DOHH2 (cell line): ENCODE data around the gene PPP1R14B.

Experiments
- H3F3A ChIP-seq: fragments of 200-600 bp; sonication (generic), shearing (Covaris generic); 2 replicates; pipeline ENCODE4 v1.6.0; 2016; ENCODE audit warnings: antibody characterized with exemption, mild to moderate bottlenecking; ENCODE audit not compliant: control insufficient read depth, insufficient read depth
- H3K27ac ChIP-seq: fragments of 200-600 bp; sonication (generic); 2 replicates; pipeline ENCODE4 v1.5.1; 2014; ENCODE audit warnings: low read depth, mild to moderate bottlenecking, low read length, moderate library complexity
- H3K27me3 ChIP-seq: fragments of 200-600 bp; sonication (generic); 2 replicates; pipeline ENCODE4 v1.6.1; 2014; ENCODE audit warnings: mild to moderate bottlenecking, low read length, mixed read lengths; ENCODE audit not compliant: control insufficient read depth
- H3K36me3 ChIP-seq: fragments of 200-600 bp; sonication (generic); 2 replicates; pipeline ENCODE4 v1.6.1; 2014; ENCODE audit warnings: mild to moderate bottlenecking, low read length, moderate library complexity, mixed read lengths; ENCODE audit not compliant: control insufficient read depth
- H3K4me1 ChIP-seq: fragments of 200-600 bp; sonication (generic); 2 replicates; pipeline ENCODE4 v1.6.1; 2014; ENCODE audit warnings: mild to moderate bottlenecking, low read length, mixed read lengths; ENCODE audit not compliant: control insufficient read depth
- H3K4me2 ChIP-seq: fragments of 200-600 bp; sonication (generic); 2 replicates; pipeline ENCODE4 v1.6.0; 2014; ENCODE audit warnings: mild to moderate bottlenecking, low read length, moderate library complexity
- H3K4me3 ChIP-seq: fragments of 200-600 bp; sonication (generic); 2 replicates; pipeline ENCODE4 v1.5.1; 2014; ENCODE audit warnings: mild to moderate bottlenecking, low read length, mixed read lengths
- H3K79me2 ChIP-seq: fragments of 200-600 bp; sonication (generic); 2 replicates; pipeline ENCODE4 v1.6.1; 2014; ENCODE audit warnings: mild to moderate bottlenecking, low read length, mixed read lengths; ENCODE audit not compliant: control insufficient read depth
- H3K9me2 ChIP-seq: fragments of 200-600 bp; sonication (generic); replicated peaks from 2 replicates; pipeline ENCODE4 v1.6.1; 2014; ENCODE audit warnings: mild to moderate bottlenecking, low read length, mixed read lengths; ENCODE audit not compliant: control insufficient read depth
- H3K9me3 ChIP-seq: fragments of 200-600 bp; sonication (generic); 2 replicates; pipeline ENCODE4 v1.6.1; 2014; ENCODE audit warnings: antibody characterized with exemption, low read length, mixed read lengths; ENCODE audit not compliant: control insufficient read depth, insufficient read depth
- H4K20me1 ChIP-seq: fragments of 200-600 bp; sonication (generic); 2 replicates; pipeline ENCODE4 v1.6.0; 2014; ENCODE audit warnings: low read depth, mild to moderate bottlenecking, antibody characterized with exemption, low read length, moderate library complexity; ENCODE audit not compliant: control insufficient read depth, insufficient read depth
- EZH2phosphoT487 ChIP-seq: fragments of 200-600 bp; sonication (generic); IDR thresholded peaks from 2 replicates; pipeline ENCODE4 v1.6.1; 2017; ENCODE audit warnings: borderline replicate concordance, mild to moderate bottlenecking, antibody characterized with exemption, low read length, moderate library complexity, mixed read lengths
- TF ChIP-seq, protein P1 (sequence below): fragments of 200-600 bp; sonication (generic); IDR thresholded peaks from one replicate; pipeline ENCODE4 v1.5.1; 2014; ENCODE audit warnings: antibody characterized with exemption, mild to moderate bottlenecking, low read depth, low read length; ENCODE audit not compliant: poor library complexity, severe bottlenecking

Gene PPP1R14B

DNA sequence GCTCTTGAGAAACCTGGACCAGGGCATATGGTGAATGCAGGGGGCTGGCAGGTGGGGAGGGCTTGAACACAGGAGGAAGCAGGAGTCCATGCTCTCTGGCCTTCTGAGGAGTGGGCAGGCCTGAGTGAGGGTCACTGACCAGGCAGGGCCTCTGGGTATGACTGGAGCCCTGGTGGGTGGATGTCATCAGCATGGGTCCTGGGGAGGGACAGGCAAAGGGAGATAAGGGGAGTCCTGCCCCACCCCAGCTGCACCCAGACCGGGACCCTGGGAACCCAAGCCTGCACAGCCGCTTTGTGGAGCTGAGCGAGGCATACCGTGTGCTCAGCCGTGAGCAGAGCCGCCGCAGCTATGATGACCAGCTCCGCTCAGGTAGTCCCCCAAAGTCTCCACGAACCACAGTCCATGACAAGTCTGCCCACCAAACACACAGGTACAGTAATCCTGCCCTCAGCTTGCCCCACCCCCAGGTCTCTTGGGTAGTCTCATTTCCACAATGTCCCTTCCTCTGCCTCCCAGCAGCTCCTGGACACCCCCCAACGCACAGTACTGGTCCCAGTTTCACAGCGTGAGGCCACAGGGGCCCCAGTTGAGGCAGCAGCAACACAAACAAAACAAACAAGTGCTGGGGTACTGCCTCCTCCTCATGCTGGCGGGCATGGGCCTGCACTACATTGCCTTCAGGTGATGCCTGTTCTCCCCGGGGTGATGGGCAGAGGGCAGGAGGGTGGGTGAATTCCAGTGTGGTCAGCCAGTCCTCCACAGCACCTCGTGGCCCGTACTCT lies 14.4 kb downstream of the PPP1R14B start:
- Histone ChIP-seq H3K27ac (no peak overlapping the region), H3K4me1 (peaks cover 76% of the 10 kb centered on the region), H3K36me3 (peaks cover 23% of the 10 kb centered on the region), H3K4me3 (0 out of 2 replicates have a peak overlapping the region, but pooled peaks have one; percentile 89), H3K9me2 (no peaks in the 10 kb centered on the region), H4K20me1 (no peaks in the 10 kb centered on the region; the same call in 1 of the 2 replicates), H3K4me2 (peak overlapping the region; percentile 97; the same call in 1 of the 2 replicates), H3K27me3 (no peaks in the 10 kb centered on the region), H3K79me2 (peaks cover 39% of the 10 kb centered on the region), H3K9me3 (no peaks in the 10 kb centered on the region), H3F3A (peaks cover 24% of the 10 kb centered on the region)
- TF ChIP-seq, protein P1, sequence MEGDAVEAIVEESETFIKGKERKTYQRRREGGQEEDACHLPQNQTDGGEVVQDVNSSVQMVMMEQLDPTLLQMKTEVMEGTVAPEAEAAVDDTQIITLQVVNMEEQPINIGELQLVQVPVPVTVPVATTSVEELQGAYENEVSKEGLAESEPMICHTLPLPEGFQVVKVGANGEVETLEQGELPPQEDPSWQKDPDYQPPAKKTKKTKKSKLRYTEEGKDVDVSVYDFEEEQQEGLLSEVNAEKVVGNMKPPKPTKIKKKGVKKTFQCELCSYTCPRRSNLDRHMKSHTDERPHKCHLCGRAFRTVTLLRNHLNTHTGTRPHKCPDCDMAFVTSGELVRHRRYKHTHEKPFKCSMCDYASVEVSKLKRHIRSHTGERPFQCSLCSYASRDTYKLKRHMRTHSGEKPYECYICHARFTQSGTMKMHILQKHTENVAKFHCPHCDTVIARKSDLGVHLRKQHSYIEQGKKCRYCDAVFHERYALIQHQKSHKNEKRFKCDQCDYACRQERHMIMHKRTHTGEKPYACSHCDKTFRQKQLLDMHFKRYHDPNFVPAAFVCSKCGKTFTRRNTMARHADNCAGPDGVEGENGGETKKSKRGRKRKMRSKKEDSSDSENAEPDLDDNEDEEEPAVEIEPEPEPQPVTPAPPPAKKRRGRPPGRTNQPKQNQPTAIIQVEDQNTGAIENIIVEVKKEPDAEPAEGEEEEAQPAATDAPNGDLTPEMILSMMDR: no peak
- no peak for TF ChIP-seq EZH2phosphoT487

DNA sequence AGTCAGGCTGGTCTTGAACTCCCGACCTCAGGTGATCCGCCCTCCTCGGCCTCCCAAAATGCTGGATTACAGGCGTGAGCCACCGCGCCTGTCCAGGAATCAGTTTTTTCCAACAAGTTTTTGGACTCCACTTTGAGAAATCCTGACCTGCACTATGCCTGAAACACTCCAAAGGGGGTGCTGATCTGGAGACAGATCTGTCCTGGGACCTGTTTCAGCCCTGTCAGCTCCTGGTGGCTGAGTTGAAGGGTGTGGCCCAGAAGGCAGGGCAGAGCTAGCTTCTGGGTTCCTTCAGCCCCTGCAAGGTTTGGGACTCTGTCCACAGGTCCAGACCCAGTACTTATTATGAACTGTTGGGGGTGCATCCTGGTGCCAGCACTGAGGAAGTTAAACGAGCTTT lies 15.2 kb downstream of the PPP1R14B start:
- Histone ChIP-seq H3K36me3 (peaks cover 20% of the 10 kb centered on the region), H3K9me3 (no peaks in the 10 kb centered on the region), H3K79me2 (peaks cover 48% of the 10 kb centered on the region), H3K4me2 (peak overlapping the region; percentile 97), H3K27ac (no peak overlapping the region), H3K4me3 (peak overlapping the region; percentile 89), H3K4me1 (peaks cover 78% of the 10 kb centered on the region), H4K20me1 (no peaks in the 10 kb centered on the region; the same call in 1 of the 2 replicates), H3K9me2 (no peaks in the 10 kb centered on the region), H3K27me3 (no peaks in the 10 kb centered on the region), H3F3A (peaks cover 24% of the 10 kb centered on the region)
- no peak for TF ChIP-seq EZH2phosphoT487
- TF ChIP-seq, protein P1: no peak

DNA sequence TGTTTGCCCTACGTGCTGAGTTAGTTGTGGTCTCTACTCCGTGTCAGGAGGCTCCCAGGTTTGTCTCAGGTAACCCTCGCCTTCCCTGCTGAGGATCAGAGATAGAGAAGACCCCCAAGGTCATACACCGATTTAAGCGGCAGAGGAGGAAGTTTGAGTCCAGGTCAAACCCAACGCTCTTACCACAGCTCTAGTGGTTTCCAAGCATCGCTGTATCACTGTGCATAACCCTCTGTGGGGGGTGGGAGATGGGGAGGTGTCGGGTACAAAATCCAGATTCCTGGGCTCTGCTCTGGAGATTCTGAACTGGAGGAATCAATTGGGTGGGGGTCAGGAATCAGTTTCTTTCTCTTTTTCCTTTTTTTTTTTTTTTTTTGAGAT lies 15.8 kb downstream of the PPP1R14B start:
- H3F3A ChIP-seq: peaks cover 24% of the 10 kb centered on the region
- peak overlapping the region; percentile 89 for H3K4me3 ChIP-seq
- H3K4me1 ChIP-seq: peaks cover 78% of the 10 kb centered on the region
- H4K20me1 ChIP-seq: no peaks in the 10 kb centered on the region; the same call in 1 of the 2 replicates
- H3K27ac ChIP-seq: peak overlapping the region; percentile 94
- no peaks in the 10 kb centered on the region for H3K9me3 ChIP-seq
- H3K27me3 ChIP-seq: no peaks in the 10 kb centered on the region
- no peaks in the 10 kb centered on the region for H3K9me2 ChIP-seq
- peak overlapping the region; percentile 97 for H3K4me2 ChIP-seq
- TF ChIP-seq, protein P1: no peak
- no peak for TF ChIP-seq EZH2phosphoT487
- H3K36me3 ChIP-seq: peaks cover 18% of the 10 kb centered on the region
- H3K79me2 ChIP-seq: peaks cover 50% of the 10 kb centered on the region
